ENCODE data around the gene PSMC3. TPM values are rescaled to one million over a fixed set of nuclear protein-coding genes. Genes with fewer than 3 reads are reported as not detected.
A peak's percentile ranks its signal among the peaks of the same experiment; 100 is the strongest.

The PSMC3 gene
- total and polyA plus RNA-seq, 2 of the 13 experiments (the other 11 are each of a cell fraction or from before 2014, with no cell fraction given) = 75.8 to 214 TPM

DNA sequence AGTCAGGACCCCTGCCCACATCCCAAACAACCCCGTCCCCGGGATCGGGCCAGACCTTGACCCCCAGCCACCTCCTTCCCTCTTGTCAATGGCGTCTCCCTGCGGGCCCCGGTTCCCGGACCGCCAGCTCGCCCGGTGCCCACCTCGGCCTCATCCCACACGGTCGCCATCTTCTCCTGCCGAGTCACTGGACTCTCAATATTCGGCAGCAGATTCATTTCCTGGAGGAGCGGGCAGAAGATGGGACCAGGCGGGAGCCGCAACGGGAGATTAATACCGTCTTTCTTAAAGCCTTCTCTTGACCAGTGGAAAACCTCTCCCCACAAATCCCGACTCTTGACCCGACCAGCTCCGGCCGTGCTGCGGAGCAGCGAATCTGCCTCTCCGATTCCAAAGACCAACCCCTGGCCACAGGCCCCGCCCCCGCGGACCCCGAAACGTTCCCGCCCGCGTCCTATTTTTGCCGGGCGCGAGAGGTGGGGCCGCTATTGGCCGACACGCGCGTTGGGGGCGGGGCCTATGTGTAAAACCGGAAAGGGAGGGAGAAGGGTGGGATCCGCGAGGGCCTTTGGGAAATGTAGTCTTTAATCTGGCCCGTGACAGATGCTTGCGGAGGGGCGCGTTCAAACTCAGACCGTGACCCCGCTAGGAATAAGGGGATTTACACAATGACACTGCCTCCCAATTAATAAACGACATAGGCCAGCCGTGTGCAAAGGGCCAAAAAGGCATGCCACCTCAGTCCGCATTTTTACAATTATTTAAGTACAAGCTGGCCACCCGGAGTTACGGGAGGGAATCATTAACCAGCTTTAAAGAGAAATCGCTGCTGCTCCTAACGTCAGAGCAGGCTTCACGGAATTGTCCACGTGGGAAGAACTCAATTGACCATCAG is at the start of gene PSMC3 (continued):
- TF ChIP-seq NBN (conservative IDR thresholded peaks at IDR 0.05) = no peak
- peak; percentile 70 for TF ChIP-seq RFXAP (CRISPR knock-in tag; IDR thresholded peaks at IDR 0.05; ENCODE audit: borderline replicate concordance)
- TF ChIP-seq ZFP37 (CRISPR knock-in tag; IDR thresholded peaks at IDR 0.05; ENCODE audit: borderline replicate concordance) = 0 out of 2 replicates have a peak, but pooled peaks have one; percentile 38
- TF ChIP-seq, protein P1, sequence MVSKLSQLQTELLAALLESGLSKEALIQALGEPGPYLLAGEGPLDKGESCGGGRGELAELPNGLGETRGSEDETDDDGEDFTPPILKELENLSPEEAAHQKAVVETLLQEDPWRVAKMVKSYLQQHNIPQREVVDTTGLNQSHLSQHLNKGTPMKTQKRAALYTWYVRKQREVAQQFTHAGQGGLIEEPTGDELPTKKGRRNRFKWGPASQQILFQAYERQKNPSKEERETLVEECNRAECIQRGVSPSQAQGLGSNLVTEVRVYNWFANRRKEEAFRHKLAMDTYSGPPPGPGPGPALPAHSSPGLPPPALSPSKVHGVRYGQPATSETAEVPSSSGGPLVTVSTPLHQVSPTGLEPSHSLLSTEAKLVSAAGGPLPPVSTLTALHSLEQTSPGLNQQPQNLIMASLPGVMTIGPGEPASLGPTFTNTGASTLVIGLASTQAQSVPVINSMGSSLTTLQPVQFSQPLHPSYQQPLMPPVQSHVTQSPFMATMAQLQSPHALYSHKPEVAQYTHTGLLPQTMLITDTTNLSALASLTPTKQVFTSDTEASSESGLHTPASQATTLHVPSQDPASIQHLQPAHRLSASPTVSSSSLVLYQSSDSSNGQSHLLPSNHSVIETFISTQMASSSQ (IDR thresholded peaks at IDR 0.05; ENCODE audit: low read depth) = no peak
- TF ChIP-seq, protein P1 (CRISPR knock-in tag; IDR thresholded peaks at IDR 0.05; ENCODE audit: borderline replicate concordance) = peak; percentile 78
- TF ChIP-seq KLF9 (CRISPR knock-in tag; IDR thresholded peaks at IDR 0.05; ENCODE audit: low read depth) = 0 out of 2 replicates have a peak, but pooled peaks have one; percentile 39
- TF ChIP-seq, protein P2, sequence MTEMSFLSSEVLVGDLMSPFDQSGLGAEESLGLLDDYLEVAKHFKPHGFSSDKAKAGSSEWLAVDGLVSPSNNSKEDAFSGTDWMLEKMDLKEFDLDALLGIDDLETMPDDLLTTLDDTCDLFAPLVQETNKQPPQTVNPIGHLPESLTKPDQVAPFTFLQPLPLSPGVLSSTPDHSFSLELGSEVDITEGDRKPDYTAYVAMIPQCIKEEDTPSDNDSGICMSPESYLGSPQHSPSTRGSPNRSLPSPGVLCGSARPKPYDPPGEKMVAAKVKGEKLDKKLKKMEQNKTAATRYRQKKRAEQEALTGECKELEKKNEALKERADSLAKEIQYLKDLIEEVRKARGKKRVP (CRISPR knock-in tag; IDR thresholded peaks at IDR 0.05) = no peak
- peak; percentile 62; the same call in 1 of the 2 replicates for TF ChIP-seq ZNF564 (CRISPR knock-in tag; IDR thresholded peaks at IDR 0.05)
- TF ChIP-seq SRY (CRISPR knock-in tag; IDR thresholded peaks at IDR 0.05) = peak; percentile 32; the same call in 1 of the 2 replicates
- 0 out of 2 replicates have a peak, but pooled peaks have one; percentile 9 for TF ChIP-seq ZFP90 (CRISPR knock-in tag; IDR thresholded peaks at IDR 0.05; ENCODE audit: borderline replicate concordance)
- peak; percentile 92 for TF ChIP-seq KAT8 (CRISPR knock-in tag; IDR thresholded peaks at IDR 0.05)
- peak; percentile 32; the same call in 1 of the 2 replicates for TF ChIP-seq FOXJ3 (CRISPR knock-in tag; IDR thresholded peaks at IDR 0.05; ENCODE audit: borderline replicate concordance)
- TF ChIP-seq SRSF4 (IDR thresholded peaks at IDR 0.05; ENCODE audit: low read depth, low read length, poor library complexity, severe bottlenecking) = no peak
- peak; percentile 6 for TF ChIP-seq TEAD3 (CRISPR knock-in tag; optimal IDR thresholded peaks at IDR 0.05; ENCODE audit: borderline replicate concordance)
- TF ChIP-seq ZNF335 (CRISPR knock-in tag; IDR thresholded peaks at IDR 0.05) = peak; percentile 42; the same call in 1 of the 2 replicates
- peak; percentile 84 for TF ChIP-seq PHF8 (CRISPR knock-in tag; IDR thresholded peaks at IDR 0.05)
- peak; percentile 78; the same call in 1 of the 2 replicates for TF ChIP-seq YEATS4 (CRISPR knock-in tag; IDR thresholded peaks at IDR 0.05; ENCODE audit: borderline replicate concordance)
- peak; percentile 90 for TF ChIP-seq U2AF1 (optimal IDR thresholded peaks at IDR 0.05; ENCODE audit: low read depth, low read length)
- 0 out of 2 replicates have a peak, but pooled peaks have one; percentile 15 for TF ChIP-seq NFKBIZ (CRISPR knock-in tag; IDR thresholded peaks at IDR 0.05)
- no peak; the same call in 1 of the 2 replicates for TF ChIP-seq ZNF746 (CRISPR knock-in tag; IDR thresholded peaks at IDR 0.05)
- TF ChIP-seq, protein P3, sequence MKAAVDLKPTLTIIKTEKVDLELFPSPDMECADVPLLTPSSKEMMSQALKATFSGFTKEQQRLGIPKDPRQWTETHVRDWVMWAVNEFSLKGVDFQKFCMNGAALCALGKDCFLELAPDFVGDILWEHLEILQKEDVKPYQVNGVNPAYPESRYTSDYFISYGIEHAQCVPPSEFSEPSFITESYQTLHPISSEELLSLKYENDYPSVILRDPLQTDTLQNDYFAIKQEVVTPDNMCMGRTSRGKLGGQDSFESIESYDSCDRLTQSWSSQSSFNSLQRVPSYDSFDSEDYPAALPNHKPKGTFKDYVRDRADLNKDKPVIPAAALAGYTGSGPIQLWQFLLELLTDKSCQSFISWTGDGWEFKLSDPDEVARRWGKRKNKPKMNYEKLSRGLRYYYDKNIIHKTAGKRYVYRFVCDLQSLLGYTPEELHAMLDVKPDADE (CRISPR knock-in tag; IDR thresholded peaks at IDR 0.05) = no peak
- no peak for TF ChIP-seq ZKSCAN8 (CRISPR knock-in tag; IDR thresholded peaks at IDR 0.05; ENCODE audit: borderline replicate concordance)
- TF ChIP-seq TBX2 (CRISPR knock-in tag; IDR thresholded peaks at IDR 0.05; ENCODE audit: borderline replicate concordance) = peak; percentile 16; the same call in 1 of the 2 replicates
- TF ChIP-seq HDAC1 (CRISPR knock-in tag; IDR thresholded peaks at IDR 0.05) = peak; percentile 66; the same call in 1 of the 2 replicates
